Muscle layer of duodenum (tissue), 2 donors: ENCODE measurements around the gene TMEM236.
"Not testable (repeated sequence)": the region's sequence is repeated elsewhere in the genome, so short reads cannot be mapped to it uniquely, and the experiment has no call there.

Experiments
- H3K27ac ChIP-seq: one replicate; pipeline ENCODE4 v1.7.0; 2013; ENCODE audit warnings: mild to moderate bottlenecking, low read length
- H3K27me3 ChIP-seq: one replicate; pipeline ENCODE4 v1.7.0; 2013; ENCODE audit warnings: low read depth, mild to moderate bottlenecking, control low read depth, low read length
- H3K36me3 ChIP-seq, 2 donors: one replicate each; pipeline ENCODE4 v1.7.0; 2013; ENCODE audit warnings: low read length in 2 of 2, control low read depth in 1 of 2, mild to moderate bottlenecking in 1 of 2; ENCODE audit not compliant: insufficient read depth in 2 of 2, control insufficient read depth in 1 of 2
- H3K4me1 ChIP-seq, 2 donors: one replicate each; pipeline ENCODE4 v1.7.0; 2013; ENCODE audit warnings: low read length in 2 of 2, mild to moderate bottlenecking in 2 of 2, control low read depth in 1 of 2, moderate library complexity in 1 of 2; ENCODE audit not compliant: insufficient read depth in 2 of 2, control insufficient read depth in 1 of 2
- H3K4me3 ChIP-seq, 2 donors: one replicate each; pipeline ENCODE4 v1.7.0; 2013; ENCODE audit warnings: low read length in 2 of 2, low read depth in 1 of 2, mild to moderate bottlenecking in 1 of 2
- H3K9me3 ChIP-seq, 2 donors: one replicate each; pipeline ENCODE4 v1.7.0; 2013; ENCODE audit warnings: low read length in 2 of 2, control low read depth in 1 of 2, mild to moderate bottlenecking in 1 of 2; ENCODE audit not compliant: control insufficient read depth in 1 of 2
- donor health status: healthy.

Gene TMEM236, protein sequence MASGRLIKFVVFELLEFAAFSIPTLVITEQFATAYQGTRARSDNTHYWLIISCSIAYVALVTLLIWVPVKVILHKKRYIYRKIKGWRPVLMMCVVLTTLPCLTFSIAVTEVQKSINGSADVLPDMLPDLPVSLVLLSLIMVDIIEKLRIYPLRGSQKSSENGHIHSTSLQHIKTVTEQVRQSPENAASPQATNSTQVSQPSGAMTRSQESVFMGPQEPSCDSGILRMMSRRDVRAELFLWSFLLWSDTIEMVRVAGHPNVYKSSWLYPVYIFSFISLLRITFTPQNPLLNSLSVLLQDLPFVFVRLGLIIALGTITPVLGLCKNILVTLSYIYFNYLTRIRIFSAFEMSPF

DNA sequence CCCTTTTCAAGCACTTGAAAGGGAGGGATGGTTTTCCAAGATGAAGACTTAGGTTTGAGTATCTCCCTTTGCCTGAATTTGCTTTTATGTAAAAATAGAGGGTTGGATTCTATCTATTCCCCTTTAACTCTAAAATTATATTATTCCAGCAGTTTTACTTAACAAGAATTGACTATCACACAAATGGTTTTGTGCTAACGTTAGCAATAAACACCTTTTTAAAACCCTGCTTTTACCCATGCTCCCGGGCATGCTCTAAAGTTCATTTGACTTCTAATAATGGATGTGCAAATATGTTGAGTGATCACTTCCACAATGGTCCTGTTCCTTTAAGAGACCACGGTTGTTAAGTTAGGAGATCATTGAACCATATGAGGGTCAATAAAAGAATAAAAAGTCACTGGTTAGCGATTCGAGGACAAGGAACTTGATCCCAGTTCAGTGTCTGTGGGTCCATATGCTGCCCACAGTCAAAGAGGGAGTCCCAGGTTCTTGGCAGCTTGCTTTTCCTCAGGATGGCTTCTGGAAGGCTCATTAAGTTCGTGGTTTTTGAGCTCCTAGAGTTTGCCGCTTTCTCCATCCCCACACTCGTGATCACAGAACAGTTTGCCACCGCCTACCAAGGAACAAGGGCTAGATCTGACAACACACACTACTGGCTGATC, at the start of gene TMEM236:
TSS of gene TMEM236 (plus strand) at position 421 of the 665 bp plus-strand sequence. CDS start at position 516, 95 bp downstream.
- no peak within 1 kb of the TSS for H3K27ac ChIP-seq
- peak within 1 kb of the TSS in 1 of 2 donors; percentile 54 for H3K4me3 ChIP-seq
- H3K4me1 ChIP-seq: no peaks in the 10 kb centered on the region
- no peaks in the 10 kb centered on the region for H3K9me3 ChIP-seq
- no peaks in the 10 kb centered on the region for H3K36me3 ChIP-seq
- no peaks in the 10 kb centered on the region for H3K27me3 ChIP-seq

DNA sequence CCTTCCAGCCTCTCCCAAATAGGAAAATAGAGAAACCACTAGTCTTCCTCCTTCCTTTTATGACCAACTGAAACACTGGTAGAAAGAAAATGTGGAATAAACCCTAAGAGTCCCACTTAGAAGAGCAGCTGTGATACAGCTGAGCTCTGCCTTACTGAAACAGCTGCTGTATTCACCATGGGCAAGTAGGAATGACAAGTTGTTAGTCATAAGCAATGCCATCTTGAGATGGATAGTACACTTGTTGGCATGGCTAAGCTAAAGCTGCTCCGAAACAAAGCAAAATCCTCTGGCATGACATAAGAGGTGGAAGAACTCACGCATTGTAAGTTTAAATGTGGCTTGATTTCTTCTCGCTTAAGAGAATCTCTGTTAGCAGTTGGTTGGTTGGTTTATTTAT, 48.3 kb upstream of the TMEM236 start:
- Histone ChIP-seq H3K27ac (no peak overlapping the region), H3K27me3 (no peaks in the 10 kb centered on the region), H3K4me1 (no peaks in the 10 kb centered on the region), H3K9me3 (no peaks in the 10 kb centered on the region), H3K4me3 (no peak overlapping the region), H3K36me3 (peaks cover 13 to 25% of the 10 kb centered on the region in 2 donors)

DNA sequence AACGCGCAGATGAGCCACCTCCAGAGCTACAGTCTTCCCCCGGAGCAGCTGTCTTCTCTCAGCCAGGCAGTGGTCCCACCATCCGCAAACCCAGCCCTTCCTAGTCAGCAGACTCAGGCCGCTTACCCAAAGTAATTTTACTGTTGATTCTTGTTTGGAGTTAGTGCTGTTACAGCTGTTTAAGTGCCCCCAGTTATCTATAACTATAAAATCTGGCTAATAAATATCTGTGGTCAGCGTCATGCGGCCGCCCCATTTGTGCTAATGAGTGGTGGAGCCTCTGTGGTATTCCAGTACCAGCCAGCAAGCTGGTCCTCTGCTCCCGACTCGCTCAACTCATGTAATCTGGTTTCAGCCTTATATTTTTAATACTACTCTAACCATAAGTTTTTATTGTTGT, 43.2 kb upstream of the TMEM236 start:
- Histone ChIP-seq H3K36me3 (peaks cover 39 to 54% of the 10 kb centered on the region in 2 donors), H3K27me3 (no peaks in the 10 kb centered on the region), H3K9me3 (no peaks in the 10 kb centered on the region), H3K27ac (no peak overlapping the region), H3K4me3 (no peak overlapping the region), H3K4me1 (no peaks in the 10 kb centered on the region)

DNA sequence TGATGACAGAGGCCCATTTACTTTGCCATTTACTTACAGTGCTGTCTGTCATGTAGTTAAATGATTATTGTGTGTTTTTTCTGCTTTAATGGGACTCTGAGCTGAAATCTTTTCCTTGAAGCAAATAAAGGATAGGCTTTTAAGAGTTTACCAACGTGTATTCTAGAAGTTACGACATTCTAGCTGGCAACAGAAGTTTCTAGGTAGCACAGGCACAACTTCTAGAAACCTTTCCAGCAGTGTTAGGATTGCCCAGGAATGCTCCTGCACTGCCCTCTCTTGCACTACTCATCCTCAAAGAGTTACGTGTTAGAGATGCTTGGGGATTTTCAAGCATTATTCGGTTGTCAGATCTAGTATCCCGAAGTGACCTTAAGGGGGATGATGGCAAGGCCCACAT, 42.5 kb upstream of the TMEM236 start:
- Histone ChIP-seq H3K36me3 (peaks cover 46 to 56% of the 10 kb centered on the region in 2 donors), H3K27me3 (no peaks in the 10 kb centered on the region), H3K9me3 (no peaks in the 10 kb centered on the region), H3K27ac (no peak overlapping the region), H3K4me1 (no peaks in the 10 kb centered on the region), H3K4me3 (no peak overlapping the region)

DNA sequence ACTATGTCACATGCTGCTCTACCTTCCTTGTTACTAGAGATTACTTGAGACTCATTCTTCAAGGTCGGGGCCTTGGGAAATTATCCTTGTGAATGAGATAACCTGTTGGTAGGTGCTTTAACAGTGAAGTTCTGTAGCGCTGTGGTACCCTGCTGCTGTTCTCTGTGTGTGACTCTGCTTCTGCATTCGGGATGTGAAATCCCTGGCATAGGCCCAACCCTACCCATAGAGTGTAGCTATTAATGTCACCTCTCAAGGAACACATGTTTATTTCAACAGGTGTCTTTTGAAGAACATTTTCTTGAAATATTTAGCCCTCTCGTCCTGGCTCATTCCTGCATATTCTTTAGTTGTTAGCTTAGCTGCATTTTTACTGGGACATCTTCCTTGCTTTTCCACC, 41.8 kb upstream of the TMEM236 start:
- peaks cover 47 to 57% of the 10 kb centered on the region in 2 donors for H3K36me3 ChIP-seq
- H3K4me1 ChIP-seq: no peaks in the 10 kb centered on the region
- H3K27me3 ChIP-seq: no peaks in the 10 kb centered on the region
- no peak overlapping the region for H3K27ac ChIP-seq
- no peaks in the 10 kb centered on the region for H3K9me3 ChIP-seq
- H3K4me3 ChIP-seq: no peak overlapping the region

DNA sequence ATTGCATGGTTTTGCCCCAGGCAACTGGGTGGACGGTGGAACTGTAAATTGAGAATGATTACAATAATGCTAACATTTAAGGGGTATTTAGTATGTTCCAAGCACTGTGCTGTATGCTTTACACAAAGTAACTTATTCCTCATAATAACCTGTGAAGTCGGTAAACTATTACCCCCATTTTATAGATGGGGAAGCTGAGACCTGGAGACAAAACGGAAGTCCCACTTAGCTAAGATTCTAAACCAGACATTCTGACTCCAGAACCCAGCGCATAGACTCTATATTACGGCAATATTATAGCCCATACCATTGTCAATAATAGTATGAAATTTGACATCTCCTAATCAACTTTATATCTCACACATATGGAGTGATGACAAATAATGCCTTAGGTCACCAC, 39.9 kb upstream of the TMEM236 start:
- no peak overlapping the region for H3K27ac ChIP-seq
- H3K27me3 ChIP-seq: no peaks in the 10 kb centered on the region
- H3K9me3 ChIP-seq: no peaks in the 10 kb centered on the region
- no peaks in the 10 kb centered on the region for H3K4me1 ChIP-seq
- H3K36me3 ChIP-seq: peaks cover 41 to 54% of the 10 kb centered on the region in 2 donors
- no peak overlapping the region for H3K4me3 ChIP-seq

DNA sequence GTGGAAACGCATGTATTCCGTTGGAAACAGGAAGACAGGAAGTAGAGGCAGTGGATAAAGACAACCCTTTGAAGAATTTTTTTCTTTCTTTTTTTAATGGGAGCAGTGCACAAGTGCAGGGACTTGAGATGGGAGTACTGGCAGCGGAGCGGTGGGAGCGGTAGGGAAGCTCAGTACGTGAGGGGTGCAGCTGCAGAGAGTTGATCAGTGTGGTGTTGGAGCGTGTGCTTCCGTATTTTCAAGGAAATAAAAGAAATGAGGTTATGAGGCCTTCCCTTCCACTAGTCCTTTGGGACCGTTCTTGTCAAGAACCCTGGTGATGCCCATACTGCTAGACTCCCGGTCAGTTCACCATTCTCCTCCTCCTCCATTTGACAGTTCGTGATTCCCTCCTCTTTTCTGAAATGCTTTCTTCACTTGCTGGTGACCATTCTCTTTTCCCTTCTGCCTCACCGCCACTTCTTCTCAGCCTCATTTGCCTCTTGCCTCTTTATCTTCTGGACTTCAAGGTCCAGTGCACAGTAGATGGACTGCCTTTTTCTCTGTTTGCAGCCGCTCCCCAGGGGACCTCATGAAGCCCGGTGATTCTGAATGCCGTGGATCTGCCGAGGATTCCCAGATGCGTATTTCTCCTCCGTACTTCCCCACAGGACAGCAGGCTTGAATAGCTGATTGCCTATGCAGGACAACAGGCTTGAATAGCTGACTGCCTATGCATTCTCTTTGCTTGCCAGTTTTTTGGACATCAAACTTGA, 39.1 kb upstream of the TMEM236 start:
- Histone ChIP-seq H3K27me3 (no peaks in the 10 kb centered on the region), H3K9me3 (no peaks in the 10 kb centered on the region), H3K36me3 (peaks cover 41 to 57% of the 10 kb centered on the region in 2 donors), H3K4me3 (peak overlapping the region; percentile 34 to 35), H3K4me1 (no peaks in the 10 kb centered on the region), H3K27ac (peak overlapping the region; percentile 14)

DNA sequence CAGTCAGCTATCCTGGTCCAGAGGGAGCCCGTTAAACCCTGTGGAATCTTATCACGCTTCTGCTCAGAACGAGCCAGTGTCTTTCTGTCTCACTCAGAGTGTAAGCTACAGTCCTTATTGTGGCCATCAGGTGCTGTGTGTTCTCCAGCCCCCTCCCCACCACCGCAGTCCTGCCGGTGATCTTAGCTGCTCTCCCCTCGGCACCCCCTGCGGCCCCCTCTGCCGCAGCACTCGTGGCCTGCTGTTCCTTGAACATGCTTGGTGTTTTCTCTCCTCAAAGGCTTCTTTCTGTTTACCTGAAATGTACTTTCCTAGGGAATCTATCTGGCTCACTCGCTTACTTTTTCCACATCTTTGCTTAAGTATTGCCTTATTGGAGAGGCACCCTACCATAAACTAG, 38.2 kb upstream of the TMEM236 start:
- Histone ChIP-seq H3K27ac (no peak overlapping the region), H3K36me3 (peaks cover 38 to 48% of the 10 kb centered on the region in 2 donors), H3K27me3 (no peaks in the 10 kb centered on the region), H3K4me1 (no peaks in the 10 kb centered on the region), H3K9me3 (no peaks in the 10 kb centered on the region), H3K4me3 (no peak overlapping the region)

DNA sequence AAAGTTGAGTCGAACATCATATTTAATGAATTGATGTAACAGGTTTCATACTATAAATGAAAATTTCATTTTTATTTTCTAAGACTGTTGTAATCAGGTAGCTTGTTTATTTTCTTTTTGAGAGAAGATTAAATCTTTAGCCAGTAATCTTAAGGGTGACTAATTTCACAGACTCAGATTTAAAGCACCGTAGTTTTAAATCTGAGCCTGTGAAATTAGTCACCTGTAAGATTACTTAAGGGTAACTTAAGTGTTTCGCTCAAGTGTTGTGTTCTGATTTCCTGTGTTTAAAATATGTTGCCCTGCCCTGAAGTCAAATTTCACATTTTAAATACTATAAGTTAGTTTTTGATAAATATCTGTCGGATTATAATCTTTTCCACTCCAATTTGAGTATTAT, 35.8 kb upstream of the TMEM236 start:
- Histone ChIP-seq H3K4me1 (no peaks in the 10 kb centered on the region), H3K27me3 (no peaks in the 10 kb centered on the region), H3K4me3 (no peak overlapping the region), H3K9me3 (no peaks in the 10 kb centered on the region), H3K27ac (no peak overlapping the region), H3K36me3 (peaks cover 20 to 30% of the 10 kb centered on the region in 2 donors)

DNA sequence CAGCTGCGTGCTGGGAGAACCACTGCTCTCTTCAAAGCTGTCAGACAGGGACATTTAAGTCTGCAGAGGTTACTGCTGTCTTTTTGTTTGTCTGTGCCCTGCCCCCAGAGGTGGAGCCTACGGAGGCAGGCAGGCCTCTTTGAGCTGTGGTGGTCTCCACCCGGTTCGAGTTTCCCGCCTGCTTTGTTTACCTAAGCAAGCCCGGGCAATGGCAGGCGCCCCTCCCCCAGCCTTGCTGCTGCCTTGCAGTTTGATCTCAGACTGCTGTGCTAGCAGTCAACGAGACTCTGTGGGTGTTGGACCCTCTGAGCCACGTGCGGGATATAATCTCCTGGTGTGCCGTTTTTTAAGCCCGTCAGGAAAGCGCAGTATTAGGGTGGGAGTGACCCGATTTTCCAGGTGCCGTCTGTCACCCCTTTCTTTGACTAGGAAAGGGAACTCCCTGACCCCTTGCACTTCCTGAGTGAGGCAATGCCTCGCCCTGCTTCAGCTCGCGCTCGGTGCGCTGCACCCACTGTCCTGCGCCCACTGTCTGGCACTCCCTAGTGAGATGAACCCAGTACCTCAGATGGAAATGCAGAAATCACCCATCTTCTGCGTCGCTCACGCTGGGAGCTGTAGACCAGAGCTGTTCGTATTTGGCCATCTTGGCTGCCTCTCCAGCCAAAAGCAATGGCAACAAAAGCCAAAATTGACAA, 29.5 kb upstream of the TMEM236 start:
- not testable (repeated sequence) for H3K4me1 ChIP-seq, H3K27ac ChIP-seq, H3K9me3 ChIP-seq, H3K4me3 ChIP-seq, H3K27me3 ChIP-seq, H3K36me3 ChIP-seq

DNA sequence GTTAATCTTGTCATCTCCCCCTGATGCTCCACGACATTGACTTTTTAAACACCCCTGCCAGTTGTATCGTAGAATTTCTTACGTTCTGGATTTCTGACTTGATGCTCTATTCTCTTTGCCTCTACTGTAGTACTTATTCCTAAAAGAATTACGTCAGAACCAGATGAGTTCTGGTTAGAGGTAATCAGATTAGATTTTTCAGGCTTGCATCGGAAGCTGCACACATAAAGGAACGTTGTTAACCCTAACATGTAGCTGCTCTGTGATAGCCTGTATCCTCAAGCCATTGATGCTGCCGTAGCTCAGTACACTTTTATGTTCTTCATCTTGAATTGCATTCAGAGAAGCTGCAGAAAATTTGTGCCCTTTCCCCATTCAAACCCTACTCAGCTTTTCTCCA, 26.3 kb upstream of the TMEM236 start:
- Histone ChIP-seq H3K4me1 (no peaks in the 10 kb centered on the region), H3K27me3 (no peaks in the 10 kb centered on the region), H3K27ac (no peak overlapping the region), H3K4me3 (no peak overlapping the region), H3K9me3 (no peaks in the 10 kb centered on the region), H3K36me3 (no peaks in the 10 kb centered on the region)
